ENCODE measurements around the gene SNX4. TPM values are rescaled to one million over a fixed set of nuclear protein-coding genes. Genes with fewer than 3 reads are reported as not detected.
A peak's percentile ranks its signal among the peaks of the same experiment; 100 is the strongest.

The SNX4 gene
- total RNA-seq, 1 donor from 2014 or later: 35.6 TPM

DNA sequence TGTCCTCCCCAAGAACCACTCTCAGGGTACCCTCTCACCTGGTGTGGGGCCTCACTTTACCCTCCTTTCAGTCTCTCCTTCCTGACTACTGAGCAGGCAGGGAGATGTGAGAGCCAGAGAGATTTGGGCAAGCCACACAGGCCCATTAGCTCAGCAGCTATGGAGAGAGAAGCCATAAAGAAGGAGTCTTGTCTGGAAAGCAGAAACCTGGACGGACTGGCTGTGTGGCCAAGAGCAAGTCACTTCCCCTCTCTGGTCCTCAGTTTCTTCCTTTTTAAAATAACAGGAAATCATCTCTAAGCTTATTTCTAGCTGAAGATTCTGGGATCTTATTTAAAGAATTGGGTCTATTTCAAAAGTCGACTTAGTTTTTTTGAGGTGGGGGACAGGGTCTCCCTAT, 79.0 kb downstream of the SNX4 start:
- Mint-ChIP-seq H3K27ac (ENCODE audit: unreplicated experiment) (no peak overlapping the region), H3K4me3 (ENCODE audit: unreplicated experiment) (no peak overlapping the region), H3K4me1 (ENCODE audit: unreplicated experiment) (no peaks in the 10 kb centered on the region), H3K27me3 (ENCODE audit: unreplicated experiment) (no peaks in the 10 kb centered on the region), H3K36me3 (ENCODE audit: low read depth, unreplicated experiment) (no peaks in the 10 kb centered on the region), H3K9me3 (ENCODE audit: unreplicated experiment) (no peaks in the 10 kb centered on the region)
- no peak for DNase-seq (ENCODE audit: low spot score)
- no peak for TF ChIP-seq CTCF (IDR thresholded peaks at IDR 0.05; ENCODE audit: unreplicated experiment)

GRCh38 chr3:125440559-125440955, 79.4 kb downstream of the SNX4 start:
- H3K4me3 Mint-ChIP-seq (ENCODE audit: unreplicated experiment): no peak overlapping the region
- no peaks in the 10 kb centered on the region for H3K36me3 Mint-ChIP-seq (ENCODE audit: low read depth, unreplicated experiment)
- no peaks in the 10 kb centered on the region for H3K9me3 Mint-ChIP-seq (ENCODE audit: unreplicated experiment)
- H3K27ac Mint-ChIP-seq (ENCODE audit: unreplicated experiment): no peak overlapping the region
- H3K27me3 Mint-ChIP-seq (ENCODE audit: unreplicated experiment): no peaks in the 10 kb centered on the region
- TF ChIP-seq CTCF (IDR thresholded peaks at IDR 0.05; ENCODE audit: unreplicated experiment): no peak
- no peaks in the 10 kb centered on the region for H3K4me1 Mint-ChIP-seq (ENCODE audit: unreplicated experiment)
- DNase-seq (ENCODE audit: low spot score): no peak

DNA sequence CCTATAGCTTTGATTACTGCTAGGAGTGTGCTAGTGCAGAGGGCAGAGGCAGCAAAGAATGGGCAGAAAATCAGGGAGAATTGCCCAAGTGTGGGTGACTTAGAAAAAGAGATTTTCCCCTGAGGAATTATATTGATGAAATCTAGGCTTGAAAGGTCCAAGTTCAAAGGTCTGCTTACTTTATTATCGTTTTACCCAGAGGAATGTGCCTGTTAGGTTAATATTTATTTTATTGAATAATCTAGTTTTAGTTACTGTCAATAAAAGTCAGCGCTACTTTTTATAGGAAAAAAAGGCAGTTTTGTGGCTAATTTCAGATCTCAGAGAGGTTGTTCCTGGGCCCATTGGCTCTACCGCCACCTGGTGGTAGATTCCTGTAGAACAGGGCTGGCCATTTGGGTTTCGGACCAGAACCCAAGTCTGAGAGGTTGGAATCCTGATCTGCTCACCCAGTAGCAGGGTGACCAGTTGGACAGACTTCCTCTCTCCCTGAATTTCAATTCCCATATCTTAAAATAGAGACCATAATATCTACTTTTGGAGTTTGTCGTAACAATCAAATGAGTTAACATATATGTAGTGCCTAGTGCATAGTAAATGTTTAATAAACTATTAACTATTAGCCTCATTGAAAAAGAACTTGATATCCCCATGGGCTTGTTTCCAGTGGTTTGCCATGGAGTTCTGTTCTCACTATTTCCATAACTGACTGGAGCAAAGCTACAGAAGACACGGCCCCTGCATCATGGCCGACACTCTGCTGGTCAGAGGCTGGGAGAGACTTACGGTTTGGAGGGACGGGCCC, 82.2 kb downstream of the SNX4 start:
- peak; percentile 98 for TF ChIP-seq CTCF (IDR thresholded peaks at IDR 0.05; ENCODE audit: unreplicated experiment)
- peaks cover 6% of the 10 kb centered on the region for H3K4me1 Mint-ChIP-seq (ENCODE audit: unreplicated experiment)
- H3K9me3 Mint-ChIP-seq (ENCODE audit: unreplicated experiment): no peaks in the 10 kb centered on the region
- DNase-seq (ENCODE audit: low spot score): peak; percentile 67
- no peaks in the 10 kb centered on the region for H3K27me3 Mint-ChIP-seq (ENCODE audit: unreplicated experiment)
- no peaks in the 10 kb centered on the region for H3K36me3 Mint-ChIP-seq (ENCODE audit: low read depth, unreplicated experiment)
- no peak overlapping the region for H3K27ac Mint-ChIP-seq (ENCODE audit: unreplicated experiment)
- H3K4me3 Mint-ChIP-seq (ENCODE audit: unreplicated experiment): no peak overlapping the region

DNA sequence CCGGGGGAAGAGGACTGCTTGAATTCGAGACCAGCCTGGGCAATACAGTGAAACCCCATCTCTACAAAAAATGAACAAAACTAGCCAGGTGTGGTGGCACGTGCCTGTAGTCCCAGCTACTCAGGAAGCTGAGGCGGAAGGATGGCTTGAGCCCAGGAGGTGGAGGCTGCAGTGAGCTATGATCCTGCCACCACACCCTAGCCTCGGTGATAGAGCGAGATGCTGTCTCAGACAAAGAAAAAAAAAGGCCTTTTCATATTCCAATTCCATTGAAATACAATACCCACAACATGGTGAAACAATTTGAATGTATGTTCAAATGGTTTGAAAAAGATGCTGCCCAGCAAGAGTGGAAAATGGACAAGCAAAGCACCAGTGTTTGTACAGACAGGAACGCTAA, 83.1 kb downstream of the SNX4 start:
- Mint-ChIP-seq H3K9me3 (ENCODE audit: unreplicated experiment) (no peaks in the 10 kb centered on the region), H3K27me3 (ENCODE audit: unreplicated experiment) (no peaks in the 10 kb centered on the region), H3K27ac (ENCODE audit: unreplicated experiment) (no peak overlapping the region), H3K36me3 (ENCODE audit: low read depth, unreplicated experiment) (no peaks in the 10 kb centered on the region), H3K4me1 (ENCODE audit: unreplicated experiment) (peaks cover 6% of the 10 kb centered on the region), H3K4me3 (ENCODE audit: unreplicated experiment) (no peak overlapping the region)
- TF ChIP-seq CTCF (IDR thresholded peaks at IDR 0.05; ENCODE audit: unreplicated experiment): no peak
- DNase-seq (ENCODE audit: low spot score): no peak

DNA sequence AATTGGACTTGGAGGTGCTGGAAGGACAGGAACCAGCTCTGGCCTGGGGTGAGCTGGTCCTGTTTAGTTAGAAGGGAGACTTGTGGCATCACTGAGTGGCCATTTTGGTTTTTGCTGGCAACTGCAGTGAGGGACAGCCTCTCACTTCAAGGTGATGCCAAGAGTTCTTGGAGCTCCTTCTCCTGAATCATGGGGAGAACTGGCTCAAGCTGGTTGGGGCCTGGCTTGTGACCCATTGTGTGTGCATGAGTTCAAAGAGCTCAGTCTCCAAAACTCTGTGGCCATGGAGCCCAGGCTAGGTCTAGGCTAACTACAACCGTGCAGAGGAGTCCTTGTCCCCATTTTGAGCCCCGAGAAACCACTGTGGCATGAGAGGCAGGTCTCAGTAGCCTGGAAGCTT, 84.8 kb downstream of the SNX4 start:
- peaks cover 6% of the 10 kb centered on the region for H3K4me1 Mint-ChIP-seq (ENCODE audit: unreplicated experiment)
- no peaks in the 10 kb centered on the region for H3K27me3 Mint-ChIP-seq (ENCODE audit: unreplicated experiment)
- H3K9me3 Mint-ChIP-seq (ENCODE audit: unreplicated experiment): no peaks in the 10 kb centered on the region
- H3K27ac Mint-ChIP-seq (ENCODE audit: unreplicated experiment): no peak overlapping the region
- no peaks in the 10 kb centered on the region for H3K36me3 Mint-ChIP-seq (ENCODE audit: low read depth, unreplicated experiment)
- no peak for TF ChIP-seq CTCF (IDR thresholded peaks at IDR 0.05; ENCODE audit: unreplicated experiment)
- no peak for DNase-seq (ENCODE audit: low spot score)
- H3K4me3 Mint-ChIP-seq (ENCODE audit: unreplicated experiment): no peak overlapping the region
